Central memory CD8-positive, alpha-beta T cell (primary cell): Measurements from ENCODE around the gene PDIA3.
"Not testable (repeated sequence)": the region's sequence is repeated elsewhere in the genome, so short reads cannot be mapped to it uniquely, and the experiment has no call there.

ENCODE experiments used
- ATAC-seq: fragments of 150-1000 bp; cut with Tn5 transposase; replicated peaks from 2 replicates; pipeline ENCODE4 v1.10.0; 2022; ENCODE audit warnings: mild to moderate bottlenecking, moderate FRiP score, moderate number of reproducible peaks; ENCODE audit not compliant: poor library complexity, severe bottlenecking; ENCODE audit errors: extremely low read depth
- DNase-seq, 2 donors: peaks; one replicate each; pipeline ENCODE4 v3.0.0; 2021; ENCODE audit warnings: low spot score in 2 of 2
- H3K27ac Mint-ChIP-seq: one replicate; pipeline ENCODE4 v1.8.0; 2022; ENCODE audit warnings: low read depth, mild to moderate bottlenecking, moderate library complexity, mixed read lengths
- H3K27me3 Mint-ChIP-seq: one replicate; pipeline ENCODE4 v1.8.0; 2022; ENCODE audit warnings: mixed read lengths
- H3K36me3 Mint-ChIP-seq: one replicate; pipeline ENCODE4 v1.8.0; 2022; ENCODE audit warnings: mild to moderate bottlenecking, moderate library complexity, mixed read lengths; ENCODE audit not compliant: insufficient read depth
- H3K4me1 Mint-ChIP-seq: one replicate; pipeline ENCODE4 v1.8.0; 2022; ENCODE audit warnings: mixed read lengths
- H3K4me3 Mint-ChIP-seq: one replicate; pipeline ENCODE4 v1.8.0; 2022; ENCODE audit warnings: mild to moderate bottlenecking, moderate library complexity, mixed read lengths
- H3K9me3 Mint-ChIP-seq: one replicate; pipeline ENCODE4 v1.8.0; 2022; ENCODE audit warnings: mixed read lengths

The PDIA3 gene

GRCh38 chr15:43791993-43792760 is 45.9 kb downstream of the PDIA3 start, which contains the start of gene SERF2:
SERF2 (plus strand) TSS chr15:43792320; CDS start chr15:43792377, 57 bp downstream.
- no peaks in the 10 kb centered on the region for H3K9me3 Mint-ChIP-seq
- H3K36me3 Mint-ChIP-seq: peaks cover 22% of the 10 kb centered on the region
- H3K4me1 Mint-ChIP-seq: peaks cover 60% of the 10 kb centered on the region

GRCh38 chr15:43792761-43793476 is 46.7 kb downstream of the PDIA3 start:
- Mint-ChIP-seq H3K27ac (peak overlapping the region; percentile 99), H3K36me3 (peaks cover 22% of the 10 kb centered on the region), H3K9me3 (no peaks in the 10 kb centered on the region), H3K27me3 (no peaks in the 10 kb centered on the region), H3K4me3 (peak overlapping the region; percentile 95), H3K4me1 (peaks cover 60% of the 10 kb centered on the region)
- DNase-seq: no peak
- ATAC-seq: no peak

More at GRCh38 chr15:43791993-43792760, 45.9 kb downstream of the PDIA3 start, which contains the start of gene SERF2:
- DNase-seq: peak; percentile 96 to 97
- peak; percentile 94 for ATAC-seq
- H3K27ac Mint-ChIP-seq: peak within 1 kb of the TSS; percentile 99
- H3K4me3 Mint-ChIP-seq: peak within 1 kb of the TSS; percentile 95
- no peaks in the 10 kb centered on the region for H3K27me3 Mint-ChIP-seq

- peak overlapping the region; percentile 95 for H3K4me3 Mint-ChIP-seq
- H3K27ac Mint-ChIP-seq: peak overlapping the region; percentile 99
- H3K4me1 Mint-ChIP-seq: peaks cover 60% of the 10 kb centered on the region
- no peak for DNase-seq
- H3K27me3 Mint-ChIP-seq: no peaks in the 10 kb centered on the region
- no peak for ATAC-seq
- peaks cover 25% of the 10 kb centered on the region for H3K36me3 Mint-ChIP-seq
- no peaks in the 10 kb centered on the region for H3K9me3 Mint-ChIP-seq
Measured at GRCh38 chr15:43793647-43794046, 47.4 kb downstream of the PDIA3 start.

GRCh38 chr15:43794269-43795037 is 48.2 kb downstream of the PDIA3 start:
- no peak for ATAC-seq
- peak overlapping the region; percentile 67 for H3K27ac Mint-ChIP-seq
- peaks cover 61% of the 10 kb centered on the region for H3K4me1 Mint-ChIP-seq
- no peaks in the 10 kb centered on the region for H3K9me3 Mint-ChIP-seq
- no peaks in the 10 kb centered on the region for H3K27me3 Mint-ChIP-seq
- no peak for DNase-seq
- peak overlapping the region; percentile 95 for H3K4me3 Mint-ChIP-seq
- H3K36me3 Mint-ChIP-seq: peaks cover 25% of the 10 kb centered on the region

GRCh38 chr15:43795197-43795596 is 49.0 kb downstream of the PDIA3 start:
- H3K27me3 Mint-ChIP-seq: no peaks in the 10 kb centered on the region
- ATAC-seq (no peak), DNase-seq (no peak)
- H3K9me3 Mint-ChIP-seq: no peaks in the 10 kb centered on the region
- H3K4me3 Mint-ChIP-seq: no peak overlapping the region
- peaks cover 28% of the 10 kb centered on the region for H3K36me3 Mint-ChIP-seq
- no peak overlapping the region for H3K27ac Mint-ChIP-seq
- H3K4me1 Mint-ChIP-seq: peaks cover 65% of the 10 kb centered on the region

DNA sequence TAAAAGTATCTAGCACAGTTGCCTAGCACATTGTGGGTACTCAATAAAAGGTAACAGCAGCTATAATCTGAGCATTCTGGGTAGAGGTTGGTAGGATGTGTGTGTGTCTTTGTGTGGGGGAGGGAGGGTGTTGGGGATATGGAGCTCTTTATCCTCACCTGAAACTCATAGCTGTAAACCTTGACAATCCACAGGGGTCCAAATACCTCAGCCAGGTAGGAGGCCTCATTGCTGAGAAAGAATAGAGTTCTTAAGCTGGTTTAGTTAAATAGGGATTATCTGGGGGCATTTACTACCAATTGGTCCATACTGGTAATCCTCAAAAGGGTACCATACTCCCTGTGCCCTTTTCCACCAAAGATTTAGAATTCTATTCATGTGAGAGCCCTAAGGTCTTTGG is 49.8 kb downstream of the PDIA3 start:
- DNase-seq (no peak), ATAC-seq (no peak)
- Mint-ChIP-seq H3K9me3 (no peaks in the 10 kb centered on the region), H3K4me3 (no peak overlapping the region), H3K27ac (no peak overlapping the region), H3K4me1 (peaks cover 71% of the 10 kb centered on the region), H3K36me3 (peaks cover 35% of the 10 kb centered on the region), H3K27me3 (no peaks in the 10 kb centered on the region)

DNA sequence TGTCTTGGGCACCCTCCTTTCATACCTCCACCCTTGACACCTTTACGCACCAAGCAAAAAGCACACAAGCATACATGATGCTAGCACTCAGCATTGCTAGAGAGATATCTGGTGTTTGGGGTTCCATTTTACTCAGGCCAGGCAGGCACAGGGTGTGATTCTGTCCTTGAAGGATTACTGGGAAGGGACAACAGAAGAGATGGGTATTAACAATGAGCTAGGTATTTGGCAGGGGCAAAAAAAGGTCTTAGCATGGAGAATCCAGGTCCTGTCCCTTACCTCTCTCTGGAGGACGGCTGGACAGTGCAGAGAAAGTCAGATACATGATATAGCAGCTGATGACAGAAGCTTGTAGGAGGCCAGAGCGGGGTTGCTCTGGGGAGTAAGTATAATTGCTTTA is 50.3 kb downstream of the PDIA3 start:
- no peak overlapping the region for H3K4me3 Mint-ChIP-seq
- peaks cover 74% of the 10 kb centered on the region for H3K4me1 Mint-ChIP-seq
- H3K27ac Mint-ChIP-seq: no peak overlapping the region
- ATAC-seq: no peak
- peaks cover 38% of the 10 kb centered on the region for H3K36me3 Mint-ChIP-seq
- no peaks in the 10 kb centered on the region for H3K27me3 Mint-ChIP-seq
- H3K9me3 Mint-ChIP-seq: no peaks in the 10 kb centered on the region
- DNase-seq: no peak

DNA sequence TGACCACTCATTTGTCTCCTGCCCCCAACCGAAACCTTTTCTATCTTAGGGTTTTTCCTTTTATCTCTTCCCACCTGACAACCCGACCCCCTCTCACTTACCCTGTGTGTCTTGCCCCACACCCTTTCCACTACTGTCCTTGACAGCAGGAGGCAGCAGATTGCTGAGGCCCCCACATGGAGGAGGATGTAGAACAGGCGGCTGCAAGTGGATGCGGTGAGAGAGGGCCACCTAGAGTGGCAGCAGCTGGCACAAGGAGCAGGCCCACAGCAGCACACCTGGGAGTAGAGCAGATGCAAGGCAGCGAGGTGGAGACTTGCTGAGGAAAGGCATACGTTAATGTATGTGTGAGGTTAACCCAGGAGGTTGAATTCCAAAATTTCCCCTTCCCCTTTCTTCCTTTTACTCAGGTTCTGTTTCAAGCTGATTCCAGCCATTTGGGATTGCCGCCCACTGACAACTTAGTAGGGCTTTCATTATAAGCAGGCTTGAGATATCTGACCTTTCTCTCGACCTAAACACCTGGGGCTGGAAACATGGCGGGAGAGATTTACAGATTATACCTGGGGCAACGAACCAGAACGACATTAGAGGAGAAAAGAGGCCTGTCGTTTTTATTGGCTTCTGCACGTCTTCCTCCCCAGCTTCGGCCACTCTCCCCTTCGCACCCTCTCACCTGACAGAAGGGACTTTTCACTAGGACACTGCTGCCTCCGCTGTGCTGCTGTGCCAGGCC is 53.1 kb downstream of the PDIA3 start:
- H3K27ac Mint-ChIP-seq: peak overlapping the region; percentile 97
- peaks cover 38% of the 10 kb centered on the region for H3K36me3 Mint-ChIP-seq
- H3K4me3 Mint-ChIP-seq: peak overlapping the region; percentile 96
- H3K4me1 Mint-ChIP-seq: peaks cover 52% of the 10 kb centered on the region
- ATAC-seq: no peak
- no peak for DNase-seq
- no peaks in the 10 kb centered on the region for H3K27me3 Mint-ChIP-seq
- no peaks in the 10 kb centered on the region for H3K9me3 Mint-ChIP-seq

- peaks cover 43% of the 10 kb centered on the region for H3K36me3 Mint-ChIP-seq
- H3K4me3 Mint-ChIP-seq: peak within 1 kb of the TSS; percentile 96
- no peak for DNase-seq
- H3K9me3 Mint-ChIP-seq: no peaks in the 10 kb centered on the region
- peaks cover 46% of the 10 kb centered on the region for H3K4me1 Mint-ChIP-seq
- H3K27ac Mint-ChIP-seq: peak within 1 kb of the TSS; percentile 97
- H3K27me3 Mint-ChIP-seq: no peaks in the 10 kb centered on the region
- no peak for ATAC-seq
Measured at GRCh38 chr15:43799945-43800285, 53.7 kb downstream of the PDIA3 start, which contains the start of gene SERINC4. SERINC4 (minus strand) TSS chr15:43800220; CDS start chr15:43799986, 234 bp downstream.

GRCh38 chr15:43800286-43801141 is 54.3 kb downstream of the PDIA3 start, which contains the start of gene HYPK:
HYPK (plus strand) TSS chr15:43800599; CDS start chr15:43800623, 24 bp downstream.
- Mint-ChIP-seq H3K9me3 (no peaks in the 10 kb centered on the region), H3K4me3 (peak within 1 kb of the TSS; percentile 96), H3K36me3 (peaks cover 49% of the 10 kb centered on the region), H3K27me3 (no peaks in the 10 kb centered on the region), H3K4me1 (peaks cover 40% of the 10 kb centered on the region), H3K27ac (peak within 1 kb of the TSS; percentile 97)
- ATAC-seq (peak; percentile 99), DNase-seq (peak; percentile 82 to 86)

DNA sequence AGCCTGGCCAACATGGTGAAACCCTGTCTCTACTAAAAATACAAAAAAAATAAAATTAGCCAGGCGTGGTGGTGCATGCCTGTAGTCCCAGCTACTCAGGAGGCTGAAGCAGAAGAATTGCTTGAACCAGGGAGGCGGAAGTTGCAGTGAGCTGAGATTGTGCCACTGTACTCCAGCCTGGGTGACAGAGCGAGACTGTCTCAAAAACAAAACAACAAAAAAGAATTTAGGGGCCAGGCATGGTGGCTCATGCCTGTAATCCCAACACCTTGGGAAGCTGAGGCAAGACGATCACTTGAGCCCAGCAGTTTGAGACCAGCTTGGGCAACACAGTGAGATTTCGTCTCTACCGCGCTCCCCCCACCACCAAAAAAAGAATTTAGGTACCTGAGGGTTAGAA is 56.4 kb downstream of the PDIA3 start:
- not testable (repeated sequence) for ATAC-seq, H3K4me3 Mint-ChIP-seq, H3K9me3 Mint-ChIP-seq, H3K27me3 Mint-ChIP-seq, DNase-seq, H3K27ac Mint-ChIP-seq
- Mint-ChIP-seq H3K4me1 (peaks cover 24% of the 10 kb centered on the region), H3K36me3 (peaks cover 64% of the 10 kb centered on the region)
